Effector memory CD8-positive, alpha-beta T cell (primary cell): Measurements from ENCODE around the gene GPR137.
A peak's percentile ranks its signal among the peaks of the same experiment; 100 is the strongest.
"Not testable (repeated sequence)": the region's sequence is repeated elsewhere in the genome, so short reads cannot be mapped to it uniquely, and the experiment has no call there.

Experiments
- ATAC-seq: fragments of 150-1000 bp; cut with Tn5 transposase; replicated peaks from 2 replicates; pipeline ENCODE4 v1.10.0; 2021; ENCODE audit warnings: mild to moderate bottlenecking, moderate library complexity
- DNase-seq, 3 experiments: peaks; one replicate each; pipeline ENCODE4 v3.0.0; 2021
- H3K27ac Mint-ChIP-seq, 2 donors: one replicate each; pipeline ENCODE4 v1.8.0; 2022; ENCODE audit warnings: mild to moderate bottlenecking in 2 of 2, mixed read lengths in 2 of 2, moderate library complexity in 2 of 2
- H3K27me3 Mint-ChIP-seq, 2 donors: one replicate each; pipeline ENCODE4 v1.8.0; 2022; ENCODE audit warnings: mixed read lengths in 2 of 2
- H3K36me3 Mint-ChIP-seq: one replicate; pipeline ENCODE4 v1.8.0; 2022; ENCODE audit warnings: mild to moderate bottlenecking, moderate library complexity, mixed read lengths; ENCODE audit not compliant: insufficient read depth
- H3K4me1 Mint-ChIP-seq, 2 donors: one replicate each; pipeline ENCODE4 v1.8.0; 2022; ENCODE audit warnings: low read depth in 2 of 2, mixed read lengths in 2 of 2
- H3K4me3 Mint-ChIP-seq, 2 donors: one replicate each; pipeline ENCODE4 v1.8.0; 2022; ENCODE audit warnings: mild to moderate bottlenecking in 2 of 2, mixed read lengths in 2 of 2, moderate library complexity in 2 of 2
- H3K9me3 Mint-ChIP-seq, 2 donors: one replicate each; pipeline ENCODE4 v1.8.0; 2022; ENCODE audit warnings: mixed read lengths in 2 of 2

GPR137 gene

DNA sequence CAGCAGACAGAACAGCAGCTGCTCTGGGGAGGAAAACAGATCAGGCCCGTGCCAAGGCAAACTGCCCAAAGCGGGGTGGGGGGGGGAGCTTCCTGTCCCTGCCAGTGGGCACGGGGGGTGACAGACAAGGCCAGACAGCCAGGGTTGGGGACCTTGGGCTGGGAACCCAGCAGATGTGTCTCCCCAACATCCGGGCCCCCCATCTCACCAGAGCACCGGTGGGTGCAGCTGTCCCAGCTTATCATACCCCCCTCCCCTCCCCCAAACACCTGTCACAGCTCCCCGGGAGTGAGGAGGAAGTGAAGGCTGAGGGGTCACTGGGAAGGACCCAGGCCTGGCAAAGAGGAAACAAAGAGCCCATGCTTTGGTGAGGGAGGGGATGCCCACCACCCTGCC, 40.2 kb upstream of the GPR137 start:
- H3K4me1 Mint-ChIP-seq = peaks cover 31 to 35% of the 10 kb centered on the region in 2 donors
- H3K36me3 Mint-ChIP-seq = peaks cover 24% of the 10 kb centered on the region
- no peaks in the 10 kb centered on the region for H3K9me3 Mint-ChIP-seq

DNA sequence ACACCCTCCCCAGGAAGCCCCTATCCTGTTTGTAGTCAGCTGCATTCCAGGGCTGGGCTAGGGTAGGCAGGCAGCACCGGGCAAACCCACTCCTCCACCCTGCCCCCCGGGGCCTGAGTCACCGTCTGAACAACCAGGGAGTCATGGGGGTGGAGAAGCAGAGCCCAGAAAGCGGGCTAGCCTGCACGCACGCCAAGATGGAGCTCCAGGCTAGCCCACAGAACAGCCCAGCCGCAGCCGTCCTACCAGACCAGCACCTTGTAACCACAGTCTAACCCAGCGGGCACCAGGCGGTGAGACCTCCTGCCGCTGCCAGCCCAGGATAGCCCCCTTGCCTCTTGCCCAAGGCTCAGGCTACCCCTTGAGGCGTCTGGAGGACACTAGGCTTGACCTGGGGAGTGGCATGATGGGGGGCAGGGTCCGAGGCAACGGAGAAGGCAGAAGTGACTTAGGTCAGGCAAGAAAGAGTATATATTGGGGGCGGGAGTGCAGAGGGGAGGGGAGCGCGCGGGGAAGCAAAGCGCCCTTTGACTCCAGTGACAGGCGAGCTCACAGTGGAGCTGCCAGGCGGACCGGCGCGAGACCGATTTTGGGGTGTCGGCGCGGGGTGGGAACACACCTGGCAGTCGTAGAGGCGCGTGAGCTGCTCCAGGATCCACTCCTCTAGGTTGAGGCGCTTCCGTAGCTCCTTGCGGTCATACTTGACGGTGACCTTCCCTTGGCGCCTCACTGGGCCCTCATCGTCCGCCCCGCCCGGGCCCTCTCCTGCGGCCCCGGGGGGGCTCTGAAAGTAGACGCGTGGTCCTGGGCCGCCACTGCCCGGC, 39.6 kb upstream of the GPR137 start:
- peaks cover 27 to 33% of the 10 kb centered on the region in 2 donors for H3K4me1 Mint-ChIP-seq
- H3K4me3 Mint-ChIP-seq = peak overlapping the region; percentile 87
- peak; percentile 5 for ATAC-seq
- H3K36me3 Mint-ChIP-seq = peaks cover 18% of the 10 kb centered on the region
- no peaks in the 10 kb centered on the region for H3K27me3 Mint-ChIP-seq
- peak; percentile 53 to 64 (median 59) for DNase-seq
- peak overlapping the region; percentile 90 to 96 for H3K27ac Mint-ChIP-seq
- no peaks in the 10 kb centered on the region for H3K9me3 Mint-ChIP-seq

More for the DNA sequence above, 40.2 kb upstream of the GPR137 start:
- DNase-seq (peak; percentile 57 to 58 (median 58)), ATAC-seq (peak; percentile 7)
- H3K27ac Mint-ChIP-seq = peak overlapping the region; percentile 90 to 96
- peak overlapping the region; percentile 87 for H3K4me3 Mint-ChIP-seq
- no peaks in the 10 kb centered on the region for H3K27me3 Mint-ChIP-seq

DNA sequence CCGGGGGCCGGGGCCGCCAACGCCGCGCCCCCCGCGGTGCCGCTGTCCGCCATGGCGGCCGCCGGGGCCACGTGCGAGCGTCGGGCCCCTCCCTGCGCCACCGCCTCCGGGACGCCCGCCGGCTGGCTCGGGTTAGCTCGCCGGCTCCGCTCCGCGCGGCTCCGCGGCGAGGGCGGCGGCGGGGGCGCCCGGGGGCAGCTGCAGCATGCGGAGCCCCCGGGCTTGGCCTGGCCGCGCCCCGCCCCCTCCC, 39.1 kb upstream of the GPR137 start:
- not testable (repeated sequence) for H3K9me3 Mint-ChIP-seq, DNase-seq, H3K27me3 Mint-ChIP-seq
- H3K27ac Mint-ChIP-seq = peak overlapping the region; percentile 88 to 90
- peak overlapping the region; percentile 86 to 89 for H3K4me3 Mint-ChIP-seq
- peaks cover 12% of the 10 kb centered on the region for H3K36me3 Mint-ChIP-seq
- H3K4me1 Mint-ChIP-seq = peaks cover 24 to 33% of the 10 kb centered on the region in 2 donors
- ATAC-seq = peak; percentile 11

DNA sequence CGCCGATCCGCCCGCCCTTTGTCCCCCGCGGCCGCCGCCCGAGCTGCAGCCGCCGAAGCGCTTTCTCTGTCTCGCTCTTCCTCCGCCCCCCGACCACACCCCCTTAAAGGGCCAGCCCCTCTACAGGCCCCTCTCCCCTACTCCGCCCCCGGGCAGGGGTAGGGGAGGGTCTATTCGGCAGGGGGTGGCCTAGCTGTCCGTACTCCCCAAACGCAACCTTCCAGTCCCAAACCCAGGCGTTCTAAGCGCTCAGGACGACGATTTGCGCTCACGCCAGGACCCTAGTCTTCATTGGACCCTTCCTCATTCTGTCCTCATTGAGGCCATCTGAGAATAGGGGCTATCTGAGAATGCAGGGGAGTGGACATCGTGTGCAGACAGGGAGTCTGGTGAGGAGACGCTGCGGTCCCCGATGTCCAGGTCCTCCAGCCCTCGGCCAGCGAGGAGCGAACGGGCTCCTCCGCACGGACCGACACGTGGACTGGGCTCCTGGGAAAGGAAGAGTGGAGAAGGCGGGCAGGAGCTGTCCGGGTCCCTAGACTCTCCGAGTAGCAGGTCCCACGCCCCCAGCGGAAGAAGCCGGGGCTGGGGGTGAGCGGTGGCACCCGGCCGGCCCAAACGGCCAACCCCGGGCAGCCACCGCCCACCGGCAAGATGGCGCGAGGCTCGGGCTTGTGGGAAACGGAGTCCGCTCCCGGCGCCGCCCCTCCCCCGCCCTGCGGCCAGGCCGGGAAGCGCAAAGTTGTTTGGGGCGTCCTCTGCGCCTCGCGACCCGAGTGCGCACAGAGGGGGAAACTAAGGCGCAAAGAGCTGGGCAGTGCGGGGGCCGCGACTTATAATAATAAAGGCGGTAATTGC, 38.5 kb upstream of the GPR137 start, which contains the start of gene PPP1R14B:
Gene PPP1R14B (minus strand): TSS at position 73 of the 858 bp plus-strand sequence. CDS start 270 bp downstream, outside the sequence.
- ATAC-seq = peak; percentile 57
- H3K4me3 Mint-ChIP-seq = peak within 1 kb of the TSS; percentile 87 to 89
- H3K36me3 Mint-ChIP-seq = peaks cover 14% of the 10 kb centered on the region
- DNase-seq = peak; percentile 64 to 72 (median 68)
- peaks cover 28 to 37% of the 10 kb centered on the region in 2 donors for H3K4me1 Mint-ChIP-seq
- no peaks in the 10 kb centered on the region for H3K27me3 Mint-ChIP-seq
- H3K27ac Mint-ChIP-seq = peak within 1 kb of the TSS; percentile 90 to 96
- H3K9me3 Mint-ChIP-seq = no peaks in the 10 kb centered on the region

DNA sequence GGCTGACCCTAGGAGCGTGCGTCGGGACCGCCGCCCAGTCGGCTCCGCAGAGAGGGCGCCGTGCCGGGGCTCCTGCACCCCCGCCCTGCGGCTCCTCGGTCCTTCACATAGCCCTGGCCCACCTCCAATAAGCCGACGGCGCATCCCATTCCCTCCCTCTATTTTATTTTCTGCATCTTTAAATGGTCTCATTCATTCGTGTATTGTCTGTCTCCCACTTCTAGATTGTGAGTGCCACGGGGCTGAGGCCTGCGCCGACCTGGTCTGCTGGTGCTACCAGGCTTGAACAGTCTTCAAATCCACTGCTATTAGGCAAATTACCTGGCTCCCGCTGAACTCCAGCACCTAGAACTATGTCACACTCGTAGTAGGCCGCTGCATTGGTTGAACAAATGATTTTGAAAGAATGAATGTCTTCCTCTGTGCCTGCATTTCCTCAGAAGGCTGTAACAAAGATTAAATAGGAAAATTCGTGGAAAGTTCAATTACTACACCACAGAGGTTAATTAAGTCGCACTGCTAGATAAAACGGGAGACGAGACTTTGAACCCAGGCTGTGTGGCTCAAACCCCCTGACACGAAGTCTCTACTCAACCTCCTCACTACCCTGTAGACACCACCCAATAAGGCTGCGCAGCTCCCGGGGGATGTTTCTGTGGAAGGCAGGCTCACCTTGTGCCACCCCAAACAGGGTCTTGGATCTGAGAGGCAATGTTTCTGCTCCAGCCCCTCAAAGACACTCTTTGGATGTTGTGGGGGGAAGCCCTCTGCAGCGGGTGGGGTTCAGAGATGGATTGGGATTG, 37.7 kb upstream of the GPR137 start:
- peaks cover 30 to 32% of the 10 kb centered on the region in 2 donors for H3K4me1 Mint-ChIP-seq
- H3K4me3 Mint-ChIP-seq = peak overlapping the region; percentile 86 to 89
- H3K27ac Mint-ChIP-seq = no peak overlapping the region

DNA sequence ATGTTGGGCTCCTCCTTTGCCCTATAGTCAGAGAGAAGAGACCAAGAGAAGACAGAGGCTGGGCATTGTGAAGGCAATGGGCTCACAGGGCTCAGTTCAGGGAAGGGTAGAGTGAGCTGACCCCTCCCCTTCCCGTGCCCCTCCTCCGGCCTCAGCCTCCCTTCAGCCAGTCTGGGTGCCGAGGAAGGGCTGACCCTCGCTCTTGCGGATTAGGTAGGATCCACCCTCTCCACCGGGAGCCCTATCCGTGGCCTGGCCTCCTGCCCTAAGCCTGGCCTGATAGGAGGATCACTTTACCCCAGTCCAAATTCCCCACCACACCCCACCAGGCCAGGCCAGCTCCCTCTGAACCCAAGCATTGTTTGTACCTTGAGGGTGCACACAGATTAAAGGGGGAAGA, 37.1 kb upstream of the GPR137 start:
- H3K36me3 Mint-ChIP-seq = peaks cover 18% of the 10 kb centered on the region
- no peaks in the 10 kb centered on the region for H3K9me3 Mint-ChIP-seq
- ATAC-seq (no peak), DNase-seq (no peak)
- H3K4me3 Mint-ChIP-seq = peak overlapping the region in 1 of 2 donors; percentile 89
- no peaks in the 10 kb centered on the region for H3K27me3 Mint-ChIP-seq
- H3K4me1 Mint-ChIP-seq = peaks cover 24 to 29% of the 10 kb centered on the region in 2 donors
- no peak overlapping the region for H3K27ac Mint-ChIP-seq

More for the DNA sequence above, 37.7 kb upstream of the GPR137 start:
- no peaks in the 10 kb centered on the region for H3K9me3 Mint-ChIP-seq
- DNase-seq (no peak), ATAC-seq (no peak)
- H3K27me3 Mint-ChIP-seq = no peaks in the 10 kb centered on the region
- H3K36me3 Mint-ChIP-seq = peaks cover 18% of the 10 kb centered on the region

DNA sequence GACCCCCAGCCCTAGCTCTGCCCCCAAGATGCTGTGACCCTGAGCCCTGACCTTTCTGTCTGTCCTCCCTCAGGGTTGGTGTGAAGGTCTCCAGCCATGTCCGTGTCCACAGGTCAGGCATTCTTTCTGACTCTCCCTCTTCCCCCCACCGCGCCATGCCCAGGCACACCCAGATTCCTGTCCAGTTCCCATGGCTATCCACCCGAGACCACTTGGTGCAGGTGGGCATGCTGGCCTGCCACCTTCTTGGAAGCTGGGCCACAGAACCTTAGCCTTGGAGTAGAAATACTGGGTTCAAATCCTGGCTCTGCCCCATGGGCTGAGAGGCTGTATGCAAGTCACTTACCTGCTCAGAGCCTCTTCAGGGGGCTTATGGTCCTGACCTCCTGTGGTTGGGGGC, 36.6 kb upstream of the GPR137 start:
- no peak for DNase-seq
- peaks cover 18% of the 10 kb centered on the region for H3K36me3 Mint-ChIP-seq
- ATAC-seq = no peak
- peak overlapping the region in 1 of 2 donors; percentile 89 for H3K4me3 Mint-ChIP-seq
- no peak overlapping the region for H3K27ac Mint-ChIP-seq
- no peaks in the 10 kb centered on the region for H3K27me3 Mint-ChIP-seq
- no peaks in the 10 kb centered on the region for H3K9me3 Mint-ChIP-seq
- peaks cover 21 to 33% of the 10 kb centered on the region in 2 donors for H3K4me1 Mint-ChIP-seq

DNA sequence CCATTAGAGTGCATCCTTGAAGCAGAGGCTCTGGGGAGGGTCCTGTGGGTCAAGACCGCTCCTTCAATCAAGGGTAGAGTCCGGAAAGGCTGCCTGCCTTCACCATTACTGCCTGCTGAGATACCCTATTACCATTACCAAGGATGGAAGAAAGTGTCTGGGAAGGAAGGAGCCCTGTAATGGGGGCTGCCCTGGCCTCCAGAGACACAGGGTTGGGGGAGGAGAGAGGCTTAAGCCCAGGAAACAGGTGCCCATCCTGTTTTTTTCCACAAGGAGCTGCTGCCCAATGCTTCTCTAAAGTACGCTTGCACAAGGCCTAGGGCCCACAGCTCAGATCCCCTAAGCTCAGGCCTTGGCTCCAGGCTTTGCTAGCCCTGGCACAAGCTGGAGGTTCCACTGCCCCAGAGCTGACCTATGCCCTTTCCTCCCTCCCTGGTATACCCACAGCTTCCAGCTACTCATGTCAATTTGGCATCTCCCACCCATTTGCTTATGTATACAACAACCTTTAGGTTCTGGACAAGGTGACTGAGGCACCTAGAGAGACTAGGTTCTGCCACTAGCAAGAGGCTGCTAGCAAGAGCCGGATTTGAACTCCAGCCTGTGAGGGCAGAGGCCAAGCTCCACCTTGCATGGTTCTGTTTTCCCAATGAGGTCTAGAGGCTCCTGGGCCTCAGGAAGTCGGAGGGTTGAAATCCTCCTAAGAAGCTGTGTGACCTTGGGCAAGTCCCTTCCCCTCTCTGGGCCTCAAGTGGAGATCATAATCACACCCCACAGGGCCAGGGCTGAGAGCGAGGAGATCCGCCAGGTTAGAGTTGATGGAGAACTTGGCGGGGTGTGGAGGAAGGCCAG, 35.9 kb upstream of the GPR137 start:
- H3K27ac Mint-ChIP-seq = no peak overlapping the region
- ATAC-seq = no peak
- H3K4me3 Mint-ChIP-seq = peak overlapping the region in 1 of 2 donors; percentile 67
- peaks cover 21 to 34% of the 10 kb centered on the region in 2 donors for H3K4me1 Mint-ChIP-seq
- no peak for DNase-seq
- no peaks in the 10 kb centered on the region for H3K27me3 Mint-ChIP-seq
- no peaks in the 10 kb centered on the region for H3K9me3 Mint-ChIP-seq
- H3K36me3 Mint-ChIP-seq = peaks cover 21% of the 10 kb centered on the region

DNA sequence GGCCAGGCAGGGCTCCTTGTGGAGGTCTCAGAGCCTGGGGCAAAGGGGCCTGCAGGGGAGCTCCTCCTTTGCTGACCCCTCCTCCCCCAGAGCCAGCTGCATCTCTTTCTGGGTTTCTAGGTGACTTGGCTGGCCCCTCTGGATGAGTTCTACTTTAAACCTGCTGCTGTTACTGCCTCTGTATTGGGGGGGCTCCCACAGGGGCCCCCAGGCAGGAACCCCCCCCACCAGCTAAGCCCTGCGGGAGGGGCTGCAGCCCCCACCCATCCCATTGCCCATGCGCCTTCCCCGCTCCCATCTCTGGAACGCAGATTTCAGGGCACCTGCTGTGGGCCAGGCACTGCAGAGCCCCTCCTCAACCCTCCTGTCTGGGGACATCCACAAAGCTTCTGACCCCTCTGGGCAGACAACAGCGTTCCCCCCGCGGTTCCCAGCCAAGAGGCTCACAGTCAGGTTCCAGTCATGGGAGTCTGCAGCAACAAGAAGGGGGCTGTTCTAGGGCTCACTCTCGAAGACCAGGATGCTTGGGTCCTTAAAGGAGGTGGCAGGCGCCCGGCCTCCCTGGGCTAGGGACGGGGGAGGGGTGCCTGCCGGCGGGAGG, 35.1 kb upstream of the GPR137 start:
- no peaks in the 10 kb centered on the region for H3K9me3 Mint-ChIP-seq
- DNase-seq = no peak
- H3K4me3 Mint-ChIP-seq = peak overlapping the region; percentile 67 to 91
- H3K36me3 Mint-ChIP-seq = peaks cover 23% of the 10 kb centered on the region
- peaks cover 14 to 32% of the 10 kb centered on the region in 2 donors for H3K4me1 Mint-ChIP-seq
- no peak for ATAC-seq
- H3K27ac Mint-ChIP-seq = no peak overlapping the region
- no peaks in the 10 kb centered on the region for H3K27me3 Mint-ChIP-seq

DNA sequence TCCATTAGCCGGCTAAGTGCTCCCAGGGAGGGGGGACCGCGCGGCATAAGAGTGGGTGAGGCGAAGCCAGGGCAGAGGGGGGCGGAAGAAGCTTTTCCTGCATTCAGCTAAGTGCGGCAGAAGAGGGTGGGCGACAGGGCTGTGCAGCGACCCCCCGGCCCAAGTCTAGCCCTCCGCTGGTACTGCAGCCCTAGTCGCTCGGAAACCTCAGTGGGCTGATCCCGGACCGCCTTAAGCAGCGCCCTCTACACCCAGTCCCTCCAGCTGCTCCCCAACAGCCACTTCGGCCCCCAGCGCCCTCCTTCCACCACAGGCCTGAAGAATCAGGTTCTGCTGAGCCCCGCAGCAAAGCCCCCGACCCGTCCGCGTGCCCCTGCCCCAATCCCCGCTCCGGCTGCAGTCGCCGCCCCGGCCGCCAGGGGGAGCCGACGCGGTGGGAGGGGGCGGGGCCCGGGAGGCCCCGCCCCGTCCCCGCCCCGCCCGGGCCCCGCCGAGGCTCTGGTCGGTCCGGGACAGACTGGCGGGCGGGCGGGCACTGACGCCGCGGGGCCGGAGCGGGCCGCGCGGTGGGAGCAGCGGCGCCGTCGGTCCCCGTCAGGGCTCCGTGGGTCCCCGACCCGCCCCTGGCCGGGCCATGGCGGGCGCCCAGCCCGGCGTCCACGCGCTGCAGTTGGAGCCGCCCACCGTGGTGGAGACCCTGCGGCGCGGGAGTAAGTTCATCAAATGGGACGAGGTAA, 34.5 kb upstream of the GPR137 start, which contains the start of gene PLCB3:
Gene PLCB3 (plus strand): TSS at position 515 of the 737 bp plus-strand sequence. CDS start 120 bp downstream, at position 635.
- Mint-ChIP-seq H3K36me3 (peaks cover 18% of the 10 kb centered on the region), H3K4me1 (peaks cover 7 to 26% of the 10 kb centered on the region in 2 donors), H3K9me3 (no peaks in the 10 kb centered on the region), H3K27ac (peak within 1 kb of the TSS in 1 of 2 donors; percentile 86), H3K4me3 (peak within 1 kb of the TSS; percentile 91 to 94), H3K27me3 (no peaks in the 10 kb centered on the region)
- DNase-seq (peak; percentile 49 to 62 (median 50)), ATAC-seq (peak; percentile 65)

DNA sequence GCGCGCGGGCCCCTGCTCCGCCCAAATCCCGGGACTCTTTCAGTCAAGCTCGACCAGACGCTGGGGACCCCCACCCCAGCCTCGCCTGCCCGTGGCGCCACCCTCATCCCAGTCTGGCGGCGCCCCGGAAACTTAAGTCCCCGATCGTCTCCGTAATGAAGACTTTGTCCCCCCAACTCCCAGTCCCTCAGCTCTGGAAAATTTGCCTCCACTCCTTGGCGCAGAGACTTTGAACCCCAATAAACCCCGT, 34.0 kb upstream of the GPR137 start:
- H3K9me3 Mint-ChIP-seq = no peaks in the 10 kb centered on the region
- peak overlapping the region; percentile 91 to 94 for H3K4me3 Mint-ChIP-seq
- peaks cover 18% of the 10 kb centered on the region for H3K36me3 Mint-ChIP-seq
- DNase-seq = no peak
- peaks cover 7 to 26% of the 10 kb centered on the region in 2 donors for H3K4me1 Mint-ChIP-seq
- peak overlapping the region in 1 of 2 donors; percentile 86 for H3K27ac Mint-ChIP-seq
- no peaks in the 10 kb centered on the region for H3K27me3 Mint-ChIP-seq
- ATAC-seq = no peak
